ENCODE measurements around the gene DCDC2. TPM values are rescaled to one million over a fixed set of nuclear protein-coding genes. Genes with fewer than 3 reads are reported as not detected.

The DCDC2 gene
- total and polyA plus RNA-seq, 2 donors (not counting 3 experiments of a cell fraction or from before 2014, with no cell fraction given), result not detected

- Histone ChIP-seq H4K20me1 (replicated peaks; ENCODE audit: control insufficient read depth, extremely low read depth, insufficient read depth, low read length) (no peaks in the 10 kb centered on the region), H3K4me1 (ENCODE audit: control insufficient read depth, extremely low read depth, insufficient read depth, low read length) (no peaks in the 10 kb centered on the region), H3K79me2 (ENCODE audit: control insufficient read depth, insufficient read depth, low read length) (no peaks in the 10 kb centered on the region), H3K9me1 (replicated peaks; ENCODE audit: control insufficient read depth, extremely low read depth, insufficient read depth, low read length) (no peaks in the 10 kb centered on the region), H3K36me3 (ENCODE audit: control insufficient read depth in 2 of 2, extremely low read depth in 1 of 2, insufficient read depth in 2 of 2, low read length in 2 of 2) (no peaks in the 10 kb centered on the region), H3K9ac (replicated peaks; ENCODE audit: extremely low read depth, insufficient read depth, low read length) (no peak overlapping the region), H3K4me2 (ENCODE audit: insufficient read depth, low read length) (no peak overlapping the region), H2AFZ (ENCODE audit: low read depth, low read length) (no peak overlapping the region), H3K27me3 (ENCODE audit: control insufficient read depth in 2 of 2, insufficient read depth in 2 of 2, low read length in 2 of 2) (no peaks in the 10 kb centered on the region), H3K4me3 (replicated peaks in 1 of 3; ENCODE audit: insufficient read depth in 1 of 3, low read depth in 1 of 3, low read length in 3 of 3) (no peak overlapping the region), H3K27ac (ENCODE audit: insufficient read depth, low read depth, low read length) (no peak overlapping the region), H3K9me3 (replicated peaks; ENCODE audit: control insufficient read depth, insufficient read depth, low read length) (peaks cover 2% of the 10 kb centered on the region)
- ChIA-PET CTCF (no interaction called here), POLR2A (no interaction called here)
- dilution Hi-C loops (cut with MboI; ENCODE audit: extremely low pct_ligation_motif_present, low sequenced_read_pairs) (no loop called here), intact Hi-C loops (cut with micrococcal nuclease) (no loop called here)
- FAIRE-seq (no peak), DNase-seq (ENCODE audit: low read depth, low spot score) (no peak)
- BruUV-seq (replicated peaks), result no TSS peak
- TF ChIP-seq EZH2 (IDR thresholded peaks at IDR 0.05; ENCODE audit: borderline replicate concordance, low read depth, low read length, severe bottlenecking) (no peak), FOS (IDR thresholded peaks at IDR 0.05; ENCODE audit: borderline replicate concordance, insufficient read depth, low read length) (no peak), POLR2AphosphoS5 (IDR thresholded peaks at IDR 0.05; ENCODE audit: insufficient read depth, low read depth, low read length) (no peak), POLR2A (IDR thresholded peaks at IDR 0.05; ENCODE audit: low read depth, low read length) (no peak), GATA2 (IDR thresholded peaks at IDR 0.05; ENCODE audit: insufficient read depth, insufficient read length, low read depth, low read length) (no peak), MYC (IDR thresholded peaks at IDR 0.05; ENCODE audit: low read depth, low read length) (no peak), CTCF (IDR thresholded peaks at IDR 0.05; ENCODE audit: extremely low read depth in 1 of 2, insufficient read depth in 1 of 2, low read depth in 1 of 2, low read length in 2 of 2) (no peak), JUN (IDR thresholded peaks at IDR 0.05; ENCODE audit: borderline replicate concordance, insufficient read depth, insufficient read length, low read depth) (no peak), MAX (IDR thresholded peaks at IDR 0.05; ENCODE audit: insufficient read depth, insufficient read length) (no peak)
Observed at GRCh38 chr6:24139080-24139479, 218.8 kb downstream of the DCDC2 start.
